Tibial nerve (tissue), 4 donors: ENCODE data around the gene HSF4.

ENCODE experiments used
- CTCF ChIP-seq, 5 experiments: fragments of 200-600 bp in 3 of 5; fragments of 450-650 bp in 2 of 5; sonication (generic) in 3 of 5; IDR thresholded peaks; one replicate each; pipeline ENCODE4 v1.5.1; 2016 to 2019; ENCODE audit warnings: antibody characterized with exemption in 5 of 5, mild to moderate bottlenecking in 3 of 5, moderate library complexity in 2 of 5
- EP300 ChIP-seq, 2 donors: sonication (generic); formaldehyde crosslinking; IDR thresholded peaks; one replicate each; pipeline ENCODE4 v1.6.1; 2017; ENCODE audit warnings: antibody characterized with exemption in 2 of 2, mild to moderate bottlenecking in 1 of 2
- POLR2A ChIP-seq, 2 donors: fragments of 450-650 bp; IDR thresholded peaks; one replicate each; pipeline ENCODE4 v1.6.1; 2017; ENCODE audit warnings: antibody characterized with exemption in 2 of 2, mild to moderate bottlenecking in 2 of 2, moderate library complexity in 2 of 2

DNA sequence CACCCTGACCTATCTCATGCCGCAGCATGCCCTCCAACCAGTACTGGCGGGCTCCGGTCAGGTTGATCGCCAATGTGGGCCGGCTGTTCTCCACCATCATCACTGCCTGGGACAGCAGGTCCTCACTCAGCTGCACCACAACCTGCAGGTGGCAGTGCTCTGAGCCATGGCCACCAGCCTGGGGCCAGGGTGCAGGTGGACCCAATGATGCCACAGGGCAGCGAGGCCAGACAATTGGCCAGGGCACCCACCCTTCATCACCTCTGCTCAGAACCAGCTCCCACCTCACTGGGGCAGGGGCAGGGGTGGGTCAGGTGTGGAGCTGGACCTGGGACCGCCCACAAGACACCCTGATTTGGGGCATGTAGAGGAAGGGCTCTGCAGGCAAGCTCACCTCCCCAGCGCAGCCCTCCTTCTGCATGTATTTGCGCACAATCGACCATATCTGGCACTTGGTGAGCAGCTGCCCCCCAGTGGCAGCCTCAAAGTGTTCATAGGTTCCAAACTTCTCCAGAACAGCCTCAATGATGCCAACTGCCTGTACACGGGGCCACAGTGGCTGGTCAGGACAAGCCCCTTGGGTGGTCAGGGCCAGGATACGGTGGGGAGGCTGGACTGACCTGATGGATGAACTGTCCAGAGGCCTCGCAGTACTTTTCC lies 15.0 kb downstream of the HSF4 start:
- TF ChIP-seq CTCF (IDR thresholded peaks at IDR 0.05) = no peak
- no peak for TF ChIP-seq POLR2A (IDR thresholded peaks at IDR 0.05)
- TF ChIP-seq EP300 (IDR thresholded peaks at IDR 0.05) = no peak
